Measurements from ENCODE around the gene TTC39C. TPM values are rescaled to one million over a fixed set of nuclear protein-coding genes. Genes with fewer than 3 reads are reported as not detected.
"Not testable (repeated sequence)": the region's sequence is repeated elsewhere in the genome, so short reads cannot be mapped to it uniquely, and the experiment has no call there.

Gene TTC39C
- total RNA-seq, 1 donor, result 54.4 TPM

- peak; percentile 82 for DNase-seq (ENCODE audit: low read depth)
- TF ChIP-seq CTCF (IDR thresholded peaks at IDR 0.05; ENCODE audit: insufficient read depth, low read depth, low read length), result no peak
- peak within 1 kb of the TSS; percentile 58 for H3K4me3 ChIP-seq (ENCODE audit: low read depth, low read length)
Observed at GRCh38 chr18:24138789-24139616, 124.4 kb downstream of the TTC39C start, which contains the start of gene CABYR. Gene CABYR, plus strand, starts transcription at chr18:24139062. Its CDS starts 4,053 bp downstream, at chr18:24143115.

DNA sequence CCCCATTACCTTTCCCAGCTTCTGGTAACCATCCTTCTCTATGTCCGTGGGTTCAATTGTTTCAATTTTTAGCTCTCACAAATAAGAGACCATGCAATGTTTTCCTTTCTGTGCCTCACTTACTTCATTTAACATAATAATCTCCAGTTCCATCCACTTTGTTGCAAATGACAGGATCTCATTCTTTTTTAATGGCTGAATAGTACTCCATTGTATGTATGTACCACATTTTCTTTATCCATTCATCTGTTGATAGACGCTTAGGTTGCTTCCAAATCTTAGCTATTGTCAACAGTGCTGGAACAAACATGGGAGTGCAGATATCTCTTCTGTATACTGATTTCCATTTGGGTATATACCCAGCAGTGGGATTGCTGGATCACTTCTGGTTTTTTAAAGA lies 126.1 kb downstream of the TTC39C start:
- TF ChIP-seq CTCF (IDR thresholded peaks at IDR 0.05; ENCODE audit: insufficient read depth, low read depth, low read length), result no peak
- no peak for DNase-seq (ENCODE audit: low read depth)
- no peak overlapping the region for H3K4me3 ChIP-seq (ENCODE audit: low read depth, low read length)

GRCh38 chr18:24142376-24142775 lies 127.8 kb downstream of the TTC39C start:
- H3K4me3 ChIP-seq (ENCODE audit: low read depth, low read length), result no peak overlapping the region
- TF ChIP-seq CTCF (IDR thresholded peaks at IDR 0.05; ENCODE audit: insufficient read depth, low read depth, low read length), result no peak
- no peak for DNase-seq (ENCODE audit: low read depth)

GRCh38 chr18:24149591-24149990 lies 135.0 kb downstream of the TTC39C start:
- not testable (repeated sequence) for DNase-seq (ENCODE audit: low read depth); H3K4me3 ChIP-seq (ENCODE audit: low read depth, low read length)

GRCh38 chr18:24153397-24153796 lies 138.8 kb downstream of the TTC39C start:
- no peak for DNase-seq (ENCODE audit: low read depth)
- no peak overlapping the region for H3K4me3 ChIP-seq (ENCODE audit: low read depth, low read length)
- no peak for TF ChIP-seq CTCF (IDR thresholded peaks at IDR 0.05; ENCODE audit: insufficient read depth, low read depth, low read length)

DNA sequence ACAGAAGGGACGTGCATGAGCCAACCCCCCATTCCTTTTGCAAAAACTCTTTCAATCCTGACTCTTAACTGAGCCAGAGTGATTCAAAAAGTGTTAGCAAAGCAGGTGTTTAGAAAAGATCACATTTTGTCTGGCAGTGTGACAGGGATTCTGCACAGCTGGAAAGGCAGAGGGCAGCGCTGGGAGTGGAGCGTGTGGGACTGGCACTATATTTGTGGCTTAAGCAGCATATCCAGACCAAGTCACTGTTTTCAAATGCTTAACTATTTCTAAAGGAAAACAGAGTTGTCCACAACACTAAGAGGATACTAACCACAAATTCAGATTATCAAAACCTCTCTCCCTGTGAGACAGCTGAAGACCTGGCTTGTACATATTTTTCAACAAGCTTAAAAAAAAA lies 143.3 kb downstream of the TTC39C start:
- no peak for TF ChIP-seq CTCF (IDR thresholded peaks at IDR 0.05; ENCODE audit: insufficient read depth, low read depth, low read length)

GRCh38 chr18:24160086-24160485 lies 145.5 kb downstream of the TTC39C start:
- TF ChIP-seq CTCF (IDR thresholded peaks at IDR 0.05; ENCODE audit: insufficient read depth, low read depth, low read length), result no peak
- no peak for DNase-seq (ENCODE audit: low read depth)
- no peak overlapping the region for H3K4me3 ChIP-seq (ENCODE audit: low read depth, low read length)

More for the DNA sequence above, 143.3 kb downstream of the TTC39C start:
- H3K4me3 ChIP-seq (ENCODE audit: low read depth, low read length), result no peak overlapping the region
- DNase-seq (ENCODE audit: low read depth), result no peak
